ENCODE data around the gene BPIFB6. TPM values are rescaled to one million over a fixed set of nuclear protein-coding genes. Genes with fewer than 3 reads are reported as not detected.

BPIFB6 gene
- total and polyA plus RNA-seq, 7 experiments from 2014 or later = not detected

DNA sequence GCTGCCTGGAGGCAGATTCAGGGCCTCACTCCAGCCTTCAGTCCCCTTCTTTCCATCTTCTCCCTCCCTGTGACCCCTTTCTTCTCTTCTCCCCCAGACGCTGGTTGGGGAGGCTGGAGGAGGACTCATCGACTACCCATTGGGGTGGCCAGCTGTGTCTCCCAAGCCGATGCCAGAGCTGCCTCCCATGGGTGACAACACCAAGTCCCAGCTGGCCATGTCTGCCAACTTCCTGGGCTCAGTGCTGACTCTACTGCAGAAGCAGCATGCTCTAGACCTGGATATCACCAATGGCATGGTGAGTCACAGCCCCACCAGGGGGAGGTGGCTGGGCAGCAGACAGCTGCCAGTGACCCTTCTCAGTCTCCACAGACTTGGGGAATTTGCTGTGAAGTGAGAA is 60.9 kb downstream of the BPIFB6 start:
- no peaks in the 10 kb centered on the region for H3K9me3 ChIP-seq (ENCODE audit: control insufficient read depth in 2 of 3, low read length in 3 of 3)
- intact Hi-C loops (cut with micrococcal nuclease) = loop anchor here in 1 of 2 donors (10.0 kb wide), 1 partner anchor 352 kb away; the partner anchor contains the start of gene SNTA1
- no peak overlapping the region for H3K27ac ChIP-seq (ENCODE audit: low read depth, low read length)
- H3K4me1 ChIP-seq (ENCODE audit: control insufficient read depth in 2 of 2, insufficient read depth in 2 of 2, low read length in 2 of 2) = peaks cover 0 to 8% of the 10 kb centered on the region in 2 donors
- no peaks in the 10 kb centered on the region for H3K27me3 ChIP-seq (ENCODE audit: control insufficient read depth in 2 of 2, insufficient read depth in 2 of 2, low read length in 2 of 2)
- Mint-ChIP-seq H3K4me1 (peaks cover 0 to 12% (median 5%) of the 10 kb centered on the region in 7 donors), H3K36me3 (peaks cover 0 to 4% (median 0%) of the 10 kb centered on the region in 5 donors), H3K27ac (no peak overlapping the region), H3K27me3 (no peaks in the 10 kb centered on the region), H3K9me3 (peaks cover 0 to 3% (median 0%) of the 10 kb centered on the region in 11 donors), H3K4me3 (no peak overlapping the region)
- H3K4me3 ChIP-seq (ENCODE audit: low read length) = no peak overlapping the region
- H3K36me3 ChIP-seq (ENCODE audit: control insufficient read depth in 2 of 3, insufficient read depth in 3 of 3, low read length in 3 of 3) = no peaks in the 10 kb centered on the region
- CTCF ChIA-PET = interaction anchor here (0.7 kb wide), 1 partner anchor 418 kb away, joined by 3 read pairs; no protein-coding TSS in a partner anchor
- DNase-seq (no peak), ATAC-seq (no peak)
- POLR2A ChIA-PET = no interaction called here

DNA sequence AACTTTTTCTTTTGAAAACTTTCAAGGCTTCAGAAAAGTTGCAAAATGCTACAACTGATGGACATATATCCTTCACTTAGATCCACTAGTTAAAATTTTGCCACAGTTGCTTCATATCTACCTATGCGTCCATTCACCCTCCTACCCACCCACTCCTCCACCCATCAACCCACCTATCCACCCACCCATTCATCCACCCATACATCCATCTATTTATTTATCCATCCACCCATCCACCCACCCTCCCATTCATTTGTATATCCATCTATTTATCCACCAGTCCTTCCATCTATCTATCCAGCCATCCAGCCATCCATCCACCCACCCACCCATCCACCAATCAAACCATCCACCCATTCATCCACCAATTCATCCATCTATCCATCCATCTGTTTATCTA is 61.6 kb downstream of the BPIFB6 start:
- no peak for DNase-seq
- peaks cover 0 to 4% (median 0%) of the 10 kb centered on the region in 5 donors for H3K36me3 Mint-ChIP-seq
- Histone ChIP-seq H3K27me3 (ENCODE audit: control insufficient read depth in 2 of 2, insufficient read depth in 2 of 2, low read length in 2 of 2) (no peaks in the 10 kb centered on the region), H3K27ac (ENCODE audit: low read depth, low read length) (no peak overlapping the region), H3K4me1 (ENCODE audit: control insufficient read depth in 2 of 2, insufficient read depth in 2 of 2, low read length in 2 of 2) (peaks cover 0 to 8% of the 10 kb centered on the region in 2 donors), H3K9me3 (ENCODE audit: control insufficient read depth in 2 of 3, low read length in 3 of 3) (no peaks in the 10 kb centered on the region), H3K4me3 (ENCODE audit: low read length) (no peak overlapping the region), H3K36me3 (ENCODE audit: control insufficient read depth in 2 of 3, insufficient read depth in 3 of 3, low read length in 3 of 3) (no peaks in the 10 kb centered on the region)
- peaks cover 0 to 3% (median 0%) of the 10 kb centered on the region in 11 donors for H3K9me3 Mint-ChIP-seq
- no peak for ATAC-seq
- no peaks in the 10 kb centered on the region for H3K27me3 Mint-ChIP-seq
- no peak overlapping the region for H3K27ac Mint-ChIP-seq
- ChIA-PET POLR2A (no interaction called here), CTCF (no interaction called here)
- intact Hi-C loops (cut with micrococcal nuclease) = loop anchor here in 1 of 2 donors (10.0 kb wide), 1 partner anchor 352 kb away; the partner anchor contains the start of gene SNTA1
- peaks cover 0 to 12% (median 5%) of the 10 kb centered on the region in 7 donors for H3K4me1 Mint-ChIP-seq
- H3K4me3 Mint-ChIP-seq = no peak overlapping the region

DNA sequence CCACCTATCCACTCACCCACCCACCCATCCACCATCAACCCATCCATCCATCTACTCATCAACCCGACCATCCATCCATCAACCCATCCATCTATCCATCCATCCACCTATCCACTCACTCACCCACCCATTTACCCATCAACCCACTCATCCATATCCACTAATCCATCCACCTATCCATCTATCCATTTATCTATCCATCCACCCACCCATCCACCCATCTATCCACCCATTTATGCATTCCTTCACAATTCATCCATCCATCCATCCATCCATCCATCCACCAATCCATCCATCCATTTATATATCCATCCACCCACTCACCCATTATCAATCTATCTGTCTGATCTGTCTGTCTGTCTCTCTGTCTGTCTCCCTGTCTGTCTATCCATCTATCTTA is 62.1 kb downstream of the BPIFB6 start:
- intact Hi-C loops (cut with micrococcal nuclease) = loop anchor here in 1 of 2 donors (10.0 kb wide), 1 partner anchor 351 kb away; the partner anchor contains the start of gene SNTA1

More for the DNA sequence above, 62.1 kb downstream of the BPIFB6 start:
- Histone ChIP-seq H3K9me3 (ENCODE audit: control insufficient read depth in 2 of 3, low read length in 3 of 3) (no peaks in the 10 kb centered on the region), H3K4me1 (ENCODE audit: control insufficient read depth in 2 of 2, insufficient read depth in 2 of 2, low read length in 2 of 2) (peaks cover 0 to 8% of the 10 kb centered on the region in 2 donors), H3K4me3 (ENCODE audit: low read length) (no peak overlapping the region), H3K27ac (ENCODE audit: low read depth, low read length) (no peak overlapping the region), H3K36me3 (ENCODE audit: control insufficient read depth in 2 of 3, insufficient read depth in 3 of 3, low read length in 3 of 3) (no peaks in the 10 kb centered on the region), H3K27me3 (ENCODE audit: control insufficient read depth in 2 of 2, insufficient read depth in 2 of 2, low read length in 2 of 2) (no peaks in the 10 kb centered on the region)
- peaks cover 0 to 12% (median 5%) of the 10 kb centered on the region in 7 donors for H3K4me1 Mint-ChIP-seq
- POLR2A ChIA-PET = interaction anchor here (0.6 kb wide), 1 partner anchor 592 kb away, joined by 3 read pairs; no protein-coding TSS in a partner anchor
- H3K36me3 Mint-ChIP-seq = peaks cover 0 to 4% (median 0%) of the 10 kb centered on the region in 5 donors
- H3K27me3 Mint-ChIP-seq = no peaks in the 10 kb centered on the region
- CTCF ChIA-PET = interaction anchor here (0.6 kb wide), 1 partner anchor 64 kb away, joined by 8 read pairs; no protein-coding TSS in a partner anchor
- peaks cover 0 to 3% (median 0%) of the 10 kb centered on the region in 11 donors for H3K9me3 Mint-ChIP-seq
- DNase-seq (no peak), ATAC-seq (no peak)
- H3K27ac Mint-ChIP-seq = peak overlapping the region in 1 of 9 donors; percentile 0
- H3K4me3 Mint-ChIP-seq = no peak overlapping the region

Other genes starting within 250 kb of the BPIFB6 start
- 100 to 1,000 TPM in 3 of 5 experiments, 10 to 100 TPM in 2; 83.0 to 118 (median 107) TPM for gene MAPRE1, start 211.7 kb upstream of the BPIFB6 start, total RNA-seq
- 100 to 1,000 TPM in 1 of 2 donors, 10 to 100 TPM in 1; 91.3 to 105 TPM for gene MAPRE1, start 211.7 kb upstream of the BPIFB6 start, polyA plus RNA-seq
- gene EFCAB8, start 172.7 kb upstream of the BPIFB6 start, total RNA-seq = 1 to 10 TPM in 3 of 5 experiments, under 1 TPM in 2; 0.46 to 2.8 (median 2.0) TPM
- under 1 TPM in 1 of 2 donors, not detected in 1; 0.12 TPM for gene EFCAB8, start 172.7 kb upstream of the BPIFB6 start, polyA plus RNA-seq
- gene SUN5, start 27.2 kb upstream of the BPIFB6 start, total RNA-seq = not detected
- gene SUN5, start 27.2 kb upstream of the BPIFB6 start, polyA plus RNA-seq = not detected
- not detected for gene BPIFB2, start 23.9 kb upstream of the BPIFB6 start, total RNA-seq
- not detected for gene BPIFB2, start 23.9 kb upstream of the BPIFB6 start, polyA plus RNA-seq
- gene BPIFB3, start 22.3 kb downstream of the BPIFB6 start, total RNA-seq = not detected
- not detected for gene BPIFB3, start 22.3 kb downstream of the BPIFB6 start, polyA plus RNA-seq
- not detected for gene BPIFB4, start 48.0 kb downstream of the BPIFB6 start, total RNA-seq
- gene BPIFB4, start 48.0 kb downstream of the BPIFB6 start, polyA plus RNA-seq = not detected
- gene BPIFA2, start 136.5 kb downstream of the BPIFB6 start, total RNA-seq = not detected
- not detected for gene BPIFA2, start 136.5 kb downstream of the BPIFB6 start, polyA plus RNA-seq
- not detected for gene BPIFA3, start 185.7 kb downstream of the BPIFB6 start, total RNA-seq
- not detected for gene BPIFA3, start 185.7 kb downstream of the BPIFB6 start, polyA plus RNA-seq
- gene BPIFA1, start 204.3 kb downstream of the BPIFB6 start, total RNA-seq = not detected
- not detected for gene BPIFA1, start 204.3 kb downstream of the BPIFB6 start, polyA plus RNA-seq

Measured in naive thymus-derived CD4-positive, alpha-beta T cell (primary cell).